Astrocyte (in vitro differentiated cells and primary cell): Measurements from ENCODE around the gene RAP1GAP. TPM values are rescaled to one million over a fixed set of nuclear protein-coding genes. Genes with fewer than 3 reads are reported as not detected.

Source experiments
- DNase-seq: peaks from one replicate; pipeline ENCODE4 v3.0.0-alpha.2; 2010; ENCODE audit warnings: low read depth
- FAIRE-seq: peaks from 2 replicates; lab custom pipeline; 2011; peaks lifted over from hg19 to GRCh38; lab: Jason Lieb, UNC
- H2AFZ ChIP-seq: 2 replicates; pipeline ENCODE4 v1.6.0; 2012; ENCODE audit warnings: low read depth, low read length, inconsistent platforms
- H3K27ac ChIP-seq: 2 replicates; pipeline ENCODE4 v1.5.1; 2011; ENCODE audit warnings: low read depth, low read length, inconsistent platforms
- H3K27me3 ChIP-seq: 2 replicates; pipeline ENCODE4 v1.6.0; 2011; ENCODE audit warnings: low read length, inconsistent platforms; ENCODE audit not compliant: insufficient read depth
- H3K36me3 ChIP-seq: 2 replicates; pipeline ENCODE4 v1.5.1; 2011; ENCODE audit warnings: low read length, inconsistent platforms; ENCODE audit not compliant: insufficient read depth
- H3K4me1 ChIP-seq: 2 replicates; pipeline ENCODE4 v1.5.1; 2011; ENCODE audit warnings: low read length, inconsistent platforms; ENCODE audit not compliant: insufficient read depth
- H3K4me2 ChIP-seq: 2 replicates; pipeline ENCODE4 v1.6.0; 2012; ENCODE audit warnings: low read length, inconsistent platforms
- H3K4me3 ChIP-seq: 2 replicates; pipeline ENCODE4 v1.5.1; 2011; ENCODE audit warnings: low read depth, mild to moderate bottlenecking, low read length, inconsistent platforms; ENCODE audit not compliant: insufficient read depth
- H3K79me2 ChIP-seq: 2 replicates; pipeline ENCODE4 v1.6.0; 2012; ENCODE audit warnings: mild to moderate bottlenecking, low read length, inconsistent platforms; ENCODE audit not compliant: insufficient read depth
- H3K9ac ChIP-seq: 2 replicates; pipeline ENCODE4 v1.6.0; 2012; ENCODE audit warnings: mild to moderate bottlenecking, low read length, inconsistent platforms
- H3K9me3 ChIP-seq: 2 replicates; pipeline ENCODE4 v1.5.1; 2012; ENCODE audit warnings: low read depth, mild to moderate bottlenecking, low read length, inconsistent platforms; ENCODE audit not compliant: insufficient read depth
- H4K20me1 ChIP-seq: 2 replicates; pipeline ENCODE4 v1.6.0; 2012; ENCODE audit warnings: low read length, inconsistent platforms; ENCODE audit not compliant: insufficient read depth
- H3K27ac Mint-ChIP-seq: one replicate; pipeline ENCODE4 v1.8.0; 2021; ENCODE audit warnings: mild to moderate bottlenecking, mixed read lengths; ENCODE audit not compliant: unreplicated experiment
- H3K27me3 Mint-ChIP-seq: one replicate; pipeline ENCODE4 v1.8.0; 2021; ENCODE audit warnings: low read depth, mixed read lengths; ENCODE audit not compliant: unreplicated experiment
- H3K36me3 Mint-ChIP-seq: one replicate; pipeline ENCODE4 v1.8.0; 2021; ENCODE audit warnings: low read depth, mixed read lengths; ENCODE audit not compliant: unreplicated experiment
- H3K4me1 Mint-ChIP-seq: one replicate; pipeline ENCODE4 v1.8.0; 2021; ENCODE audit warnings: low read depth, mixed read lengths; ENCODE audit not compliant: unreplicated experiment
- H3K4me3 Mint-ChIP-seq: one replicate; pipeline ENCODE4 v1.8.0; 2021; ENCODE audit warnings: mild to moderate bottlenecking, moderate library complexity, mixed read lengths; ENCODE audit not compliant: unreplicated experiment
- H3K9me3 Mint-ChIP-seq: one replicate; pipeline ENCODE4 v1.8.0; 2021; ENCODE audit warnings: mild to moderate bottlenecking, mixed read lengths; ENCODE audit not compliant: unreplicated experiment
- CTCF ChIP-seq: IDR thresholded peaks from 2 replicates; pipeline ENCODE4 v1.5.1; 2011; ENCODE audit warnings: low read depth, mild to moderate bottlenecking, inconsistent platforms, low read length, moderate library complexity; ENCODE audit not compliant: insufficient read depth
- EZH2 ChIP-seq: IDR thresholded peaks from 2 replicates; pipeline ENCODE4 v1.6.1; 2012; ENCODE audit warnings: mild to moderate bottlenecking, low read length, inconsistent platforms; ENCODE audit not compliant: insufficient read depth
- total RNA-seq: library from RNA; stranded (reverse); gene quantifications from 2 replicates; pipeline ENCODE4 v1.2.1, GENCODE V29; 2021

The RAP1GAP gene
- total RNA-seq, 1 donor from 2014 or later: 3.2 TPM

GRCh38 chr1:21634806-21635535 is 34.2 kb downstream of the RAP1GAP start:
- H4K20me1 ChIP-seq: no peaks in the 10 kb centered on the region
- peak overlapping the region; percentile 7 for H3K27ac Mint-ChIP-seq
- no peak overlapping the region for H3K9ac ChIP-seq
- H3K9me3 ChIP-seq: no peaks in the 10 kb centered on the region
- TF ChIP-seq EZH2 (no peak), CTCF (no peak)
- DNase-seq (no peak), FAIRE-seq (no peak)
- H3K36me3 ChIP-seq: no peaks in the 10 kb centered on the region
- no peak overlapping the region for H3K4me3 Mint-ChIP-seq
- no peak overlapping the region for H2AFZ ChIP-seq
- H3K4me2 ChIP-seq: no peak overlapping the region
- H3K27ac ChIP-seq: no peak overlapping the region
- H3K4me1 ChIP-seq: peaks cover 18% of the 10 kb centered on the region
- no peaks in the 10 kb centered on the region for H3K79me2 ChIP-seq
- H3K4me3 ChIP-seq: no peak overlapping the region
- H3K4me1 Mint-ChIP-seq: peaks cover 19% of the 10 kb centered on the region
- H3K9me3 Mint-ChIP-seq: peaks cover 2% of the 10 kb centered on the region
- no peaks in the 10 kb centered on the region for H3K27me3 ChIP-seq
- H3K36me3 Mint-ChIP-seq: no peaks in the 10 kb centered on the region
- peaks cover 8% of the 10 kb centered on the region for H3K27me3 Mint-ChIP-seq

GRCh38 chr1:21633992-21634805 is 35.0 kb downstream of the RAP1GAP start:
- Histone ChIP-seq H2AFZ (no peak overlapping the region), H3K9me3 (no peaks in the 10 kb centered on the region), H4K20me1 (no peaks in the 10 kb centered on the region), H3K27me3 (no peaks in the 10 kb centered on the region), H3K36me3 (no peaks in the 10 kb centered on the region), H3K4me2 (no peak overlapping the region), H3K79me2 (no peaks in the 10 kb centered on the region), H3K4me3 (no peak overlapping the region), H3K27ac (no peak overlapping the region), H3K4me1 (peaks cover 13% of the 10 kb centered on the region), H3K9ac (no peak overlapping the region)
- H3K36me3 Mint-ChIP-seq: peaks cover 3% of the 10 kb centered on the region
- no peak for FAIRE-seq
- H3K9me3 Mint-ChIP-seq: peaks cover 2% of the 10 kb centered on the region
- no peak for DNase-seq
- no peak overlapping the region for H3K4me3 Mint-ChIP-seq
- peaks cover 13% of the 10 kb centered on the region for H3K4me1 Mint-ChIP-seq
- peaks cover 13% of the 10 kb centered on the region for H3K27me3 Mint-ChIP-seq
- no peak overlapping the region for H3K27ac Mint-ChIP-seq
- TF ChIP-seq EZH2 (no peak), CTCF (no peak)
